HL-60 (cell line): ENCODE results near the gene ITGA8.

Experiments
- DNase-seq, 2 experiments: peaks; one replicate each; pipeline ENCODE4 v3.0.0-alpha.2; 2010 to 2020; ENCODE audit warnings: low read depth in 1 of 2, low spot score in 1 of 2
- H3K27ac ChIP-seq: fragments of 250-450 bp; sonication (Bioruptor Pico); replicated peaks from 2 replicates; pipeline ENCODE4 v1.5.1; 2020; ENCODE audit warnings: mild to moderate bottlenecking, moderate library complexity
- H3K27me3 ChIP-seq: fragments of 250-450 bp; sonication (Bioruptor Pico); 2 replicates; pipeline ENCODE4 v1.5.1; 2021; ENCODE audit warnings: mild to moderate bottlenecking, moderate library complexity; ENCODE audit not compliant: insufficient read depth, poor library complexity, severe bottlenecking
- H3K4me3 ChIP-seq: replicated peaks from 2 replicates; pipeline ENCODE4 v1.5.1; 2011; ENCODE audit warnings: mild to moderate bottlenecking, control low read depth, low read length; ENCODE audit not compliant: insufficient read depth
- GABPA ChIP-seq: IDR thresholded peaks from 2 replicates; pipeline ENCODE4 v1.6.1; 2012; ENCODE audit warnings: low read depth
- POLR2AphosphoS5 ChIP-seq: IDR thresholded peaks from 2 replicates; pipeline ENCODE4 v1.6.1; 2012; ENCODE audit warnings: low read depth
- SPI1 ChIP-seq: IDR thresholded peaks from 2 replicates; pipeline ENCODE4 v1.6.1; 2012; ENCODE audit warnings: low read depth, mild to moderate bottlenecking, borderline replicate concordance
- TF ChIP-seq, protein P1 (sequence below): IDR thresholded peaks from one replicate; pipeline ENCODE4 v1.5.1; 2011; ENCODE audit warnings: low read length, control low read depth, inconsistent platforms; ENCODE audit not compliant: insufficient read depth
- TF ChIP-seq, protein P2 (sequence below): IDR thresholded peaks from 2 replicates; pipeline ENCODE4 v1.6.1; 2012; ENCODE audit warnings: low read depth; ENCODE audit not compliant: insufficient replicate concordance

ITGA8 gene

DNA sequence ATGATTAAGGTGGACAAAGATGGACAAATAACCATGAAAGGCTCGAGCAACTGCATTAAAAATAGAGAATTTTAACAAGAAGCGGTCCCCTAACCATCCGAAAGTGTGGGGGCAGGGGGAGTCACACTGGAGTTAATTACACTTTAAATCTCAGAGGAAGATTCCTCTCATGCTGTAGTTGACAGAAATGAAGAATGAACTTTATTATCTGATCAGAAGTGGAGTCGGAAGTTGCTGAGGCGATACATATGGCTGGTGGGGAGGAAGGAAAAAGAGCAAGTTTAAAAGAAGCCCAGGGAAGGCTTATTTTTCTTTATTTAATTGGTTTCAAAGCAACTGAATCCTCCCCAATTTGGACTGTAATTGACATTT lies 246.3 kb downstream of the ITGA8 start:
- no peaks in the 10 kb centered on the region for H3K27me3 ChIP-seq
- no peak overlapping the region for H3K4me3 ChIP-seq
- no peak overlapping the region for H3K27ac ChIP-seq
- TF ChIP-seq, protein P1, sequence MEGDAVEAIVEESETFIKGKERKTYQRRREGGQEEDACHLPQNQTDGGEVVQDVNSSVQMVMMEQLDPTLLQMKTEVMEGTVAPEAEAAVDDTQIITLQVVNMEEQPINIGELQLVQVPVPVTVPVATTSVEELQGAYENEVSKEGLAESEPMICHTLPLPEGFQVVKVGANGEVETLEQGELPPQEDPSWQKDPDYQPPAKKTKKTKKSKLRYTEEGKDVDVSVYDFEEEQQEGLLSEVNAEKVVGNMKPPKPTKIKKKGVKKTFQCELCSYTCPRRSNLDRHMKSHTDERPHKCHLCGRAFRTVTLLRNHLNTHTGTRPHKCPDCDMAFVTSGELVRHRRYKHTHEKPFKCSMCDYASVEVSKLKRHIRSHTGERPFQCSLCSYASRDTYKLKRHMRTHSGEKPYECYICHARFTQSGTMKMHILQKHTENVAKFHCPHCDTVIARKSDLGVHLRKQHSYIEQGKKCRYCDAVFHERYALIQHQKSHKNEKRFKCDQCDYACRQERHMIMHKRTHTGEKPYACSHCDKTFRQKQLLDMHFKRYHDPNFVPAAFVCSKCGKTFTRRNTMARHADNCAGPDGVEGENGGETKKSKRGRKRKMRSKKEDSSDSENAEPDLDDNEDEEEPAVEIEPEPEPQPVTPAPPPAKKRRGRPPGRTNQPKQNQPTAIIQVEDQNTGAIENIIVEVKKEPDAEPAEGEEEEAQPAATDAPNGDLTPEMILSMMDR, result no peak
- no peak for DNase-seq

DNA sequence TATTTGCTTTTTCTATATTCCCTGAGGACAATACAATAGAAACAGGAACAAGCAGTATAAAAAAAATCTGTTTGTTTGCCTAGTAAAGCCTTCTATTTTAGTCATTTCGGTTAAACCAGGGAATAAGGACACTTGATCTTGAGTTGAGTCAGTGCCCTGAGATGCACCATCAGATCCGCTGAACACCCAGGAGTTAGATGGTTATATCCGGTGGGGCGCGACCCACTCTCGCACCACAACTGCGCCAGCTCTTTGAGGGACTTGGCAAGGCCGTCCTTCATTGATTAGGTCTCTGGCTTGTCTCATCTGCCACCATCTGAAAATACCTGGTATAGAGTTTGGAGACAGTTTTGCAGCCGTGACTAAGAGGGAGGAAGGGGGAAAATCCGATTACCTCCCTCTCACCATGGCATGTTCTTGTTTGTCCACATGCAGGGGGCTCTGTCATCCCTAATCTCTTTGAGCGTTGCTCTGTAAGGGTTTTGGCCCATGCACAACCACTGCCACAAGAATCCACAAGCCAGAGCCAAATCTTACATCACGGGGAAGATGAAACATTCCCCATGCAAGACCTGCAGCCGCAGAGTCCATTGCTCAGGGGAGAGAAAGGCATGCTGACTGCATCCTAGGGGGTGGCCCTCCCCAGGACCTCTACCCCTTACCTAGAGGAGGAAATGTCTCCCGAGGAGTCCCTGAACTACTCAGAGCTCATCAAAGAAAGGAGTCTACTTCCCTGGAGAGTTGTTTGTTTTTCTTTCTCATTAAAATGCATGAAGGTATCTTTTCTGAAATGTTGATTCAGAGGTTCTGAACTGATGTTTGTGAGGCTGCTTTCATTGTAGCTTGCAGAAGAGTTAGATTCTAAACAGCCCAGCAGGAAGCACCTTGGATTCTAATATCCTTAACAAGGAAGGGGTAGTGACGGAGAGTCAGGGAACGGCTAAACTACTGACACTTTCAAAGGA lies 247.0 kb downstream of the ITGA8 start:
- DNase-seq, result no peak
- H3K27me3 ChIP-seq, result no peaks in the 10 kb centered on the region
- H3K27ac ChIP-seq, result no peak overlapping the region
- H3K4me3 ChIP-seq, result no peak overlapping the region
- TF ChIP-seq POLR2AphosphoS5 (no peak), SPI1 (no peak), GABPA (no peak)
- TF ChIP-seq, protein P1, result no peak
- TF ChIP-seq, protein P2, sequence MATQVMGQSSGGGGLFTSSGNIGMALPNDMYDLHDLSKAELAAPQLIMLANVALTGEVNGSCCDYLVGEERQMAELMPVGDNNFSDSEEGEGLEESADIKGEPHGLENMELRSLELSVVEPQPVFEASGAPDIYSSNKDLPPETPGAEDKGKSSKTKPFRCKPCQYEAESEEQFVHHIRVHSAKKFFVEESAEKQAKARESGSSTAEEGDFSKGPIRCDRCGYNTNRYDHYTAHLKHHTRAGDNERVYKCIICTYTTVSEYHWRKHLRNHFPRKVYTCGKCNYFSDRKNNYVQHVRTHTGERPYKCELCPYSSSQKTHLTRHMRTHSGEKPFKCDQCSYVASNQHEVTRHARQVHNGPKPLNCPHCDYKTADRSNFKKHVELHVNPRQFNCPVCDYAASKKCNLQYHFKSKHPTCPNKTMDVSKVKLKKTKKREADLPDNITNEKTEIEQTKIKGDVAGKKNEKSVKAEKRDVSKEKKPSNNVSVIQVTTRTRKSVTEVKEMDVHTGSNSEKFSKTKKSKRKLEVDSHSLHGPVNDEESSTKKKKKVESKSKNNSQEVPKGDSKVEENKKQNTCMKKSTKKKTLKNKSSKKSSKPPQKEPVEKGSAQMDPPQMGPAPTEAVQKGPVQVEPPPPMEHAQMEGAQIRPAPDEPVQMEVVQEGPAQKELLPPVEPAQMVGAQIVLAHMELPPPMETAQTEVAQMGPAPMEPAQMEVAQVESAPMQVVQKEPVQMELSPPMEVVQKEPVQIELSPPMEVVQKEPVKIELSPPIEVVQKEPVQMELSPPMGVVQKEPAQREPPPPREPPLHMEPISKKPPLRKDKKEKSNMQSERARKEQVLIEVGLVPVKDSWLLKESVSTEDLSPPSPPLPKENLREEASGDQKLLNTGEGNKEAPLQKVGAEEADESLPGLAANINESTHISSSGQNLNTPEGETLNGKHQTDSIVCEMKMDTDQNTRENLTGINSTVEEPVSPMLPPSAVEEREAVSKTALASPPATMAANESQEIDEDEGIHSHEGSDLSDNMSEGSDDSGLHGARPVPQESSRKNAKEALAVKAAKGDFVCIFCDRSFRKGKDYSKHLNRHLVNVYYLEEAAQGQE, result no peak

DNA sequence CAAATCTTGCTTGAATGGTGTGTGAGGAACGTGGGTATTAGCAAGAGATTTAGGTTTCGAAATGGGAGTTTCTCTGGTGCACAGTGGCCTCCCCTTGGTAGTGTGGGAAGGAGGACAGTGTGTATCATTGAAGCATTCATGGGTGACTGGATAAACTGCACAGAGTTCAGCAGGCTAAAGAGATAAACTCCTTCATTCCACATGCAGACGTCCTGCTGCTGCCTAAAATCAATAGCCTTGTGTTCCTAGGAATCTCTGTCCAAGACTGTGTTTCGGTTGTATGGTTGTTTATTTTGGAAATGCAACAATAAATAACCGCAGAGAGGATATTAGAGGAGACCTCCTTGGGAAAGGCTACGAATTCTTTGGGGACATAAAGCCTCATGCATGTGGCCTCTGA lies 247.7 kb downstream of the ITGA8 start:
- no peak for DNase-seq
- Histone ChIP-seq H3K4me3 (no peak overlapping the region), H3K27me3 (no peaks in the 10 kb centered on the region), H3K27ac (no peak overlapping the region)
- TF ChIP-seq GABPA, result no peak
- TF ChIP-seq, protein P1, result no peak
- TF ChIP-seq SPI1, result no peak
- no peak for TF ChIP-seq POLR2AphosphoS5
- TF ChIP-seq, protein P2, result no peak

DNA sequence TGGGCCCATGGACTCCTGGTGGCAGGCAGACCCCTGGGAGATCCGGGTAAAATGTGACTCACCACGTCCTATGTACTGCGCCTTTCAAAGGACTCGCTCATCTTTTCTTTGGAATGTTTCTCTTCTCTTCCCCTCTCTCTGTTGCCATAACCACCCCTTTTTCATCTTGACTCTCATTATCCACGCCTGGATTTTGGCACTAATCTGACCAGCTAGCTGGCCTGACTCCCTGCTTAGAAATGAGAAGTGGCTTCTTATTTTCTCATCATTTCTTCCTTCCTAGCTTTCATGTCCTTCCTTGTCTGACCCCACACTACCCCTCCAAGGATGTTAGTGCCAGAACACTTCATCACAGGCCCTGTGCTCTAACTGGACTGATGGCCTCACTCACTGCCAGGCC lies 250.6 kb downstream of the ITGA8 start:
- H3K27me3 ChIP-seq, result no peaks in the 10 kb centered on the region
- no peak for DNase-seq
- H3K27ac ChIP-seq, result no peak overlapping the region
- TF ChIP-seq, protein P1, result no peak
- no peak for TF ChIP-seq GABPA
- TF ChIP-seq, protein P2, result no peak
- no peak for TF ChIP-seq SPI1
- no peak for TF ChIP-seq POLR2AphosphoS5
- H3K4me3 ChIP-seq, result no peak overlapping the region
